KOPT-K1 (cell line): ENCODE data around the gene LYG1.
"Not testable (repeated sequence)": the region's sequence is repeated elsewhere in the genome, so short reads cannot be mapped to it uniquely, and the experiment has no call there.

Source experiments
- H3K27ac ChIP-seq: fragments of 200-600 bp; sonication (generic); 2 replicates; pipeline ENCODE4 v1.5.1; 2016; ENCODE audit warnings: antibody characterized with exemption, mild to moderate bottlenecking, low read depth, low read length; ENCODE audit not compliant: poor library complexity, severe bottlenecking
- H3K36me3 ChIP-seq: fragments of 200-600 bp; sonication (generic); 2 replicates; pipeline ENCODE4 v1.5.1; 2017; ENCODE audit warnings: antibody characterized with exemption, mild to moderate bottlenecking, low read length, moderate library complexity; ENCODE audit not compliant: insufficient read depth
- H3K9me3 ChIP-seq: fragments of 200-600 bp; sonication (generic); 2 replicates; pipeline ENCODE4 v1.5.1; 2017; ENCODE audit warnings: antibody characterized with exemption, low read length, mild to moderate bottlenecking; ENCODE audit not compliant: insufficient read depth, poor library complexity, severe bottlenecking

LYG1 gene

GRCh38 chr2:99301097-99301496 lies at the start of gene LYG1:
TSS of gene LYG1 (minus strand) at chr2:99301197. CDS start at chr2:99295670, 5,527 bp downstream.
- H3K9me3 ChIP-seq, H3K27ac ChIP-seq: not testable (repeated sequence)
- peaks cover 28% of the 10 kb centered on the region for H3K36me3 ChIP-seq

- no peaks in the 10 kb centered on the region for H3K36me3 ChIP-seq
- no peak overlapping the region for H3K27ac ChIP-seq
- no peaks in the 10 kb centered on the region for H3K9me3 ChIP-seq
Observed at GRCh38 chr2:99350194-99350593, 49.2 kb upstream of the LYG1 start.

GRCh38 chr2:99348173-99348572 lies 47.2 kb upstream of the LYG1 start:
- no peaks in the 10 kb centered on the region for H3K36me3 ChIP-seq
- no peaks in the 10 kb centered on the region for H3K9me3 ChIP-seq
- no peak overlapping the region for H3K27ac ChIP-seq

- H3K36me3 ChIP-seq, result no peaks in the 10 kb centered on the region
Observed at GRCh38 chr2:99346218-99346617, 45.2 kb upstream of the LYG1 start.

GRCh38 chr2:99345446-99345845 lies 44.4 kb upstream of the LYG1 start:
- not testable (repeated sequence) for H3K36me3 ChIP-seq, H3K9me3 ChIP-seq, H3K27ac ChIP-seq

More at GRCh38 chr2:99346218-99346617, 45.2 kb upstream of the LYG1 start:
- Histone ChIP-seq H3K27ac (no peak overlapping the region), H3K9me3 (no peaks in the 10 kb centered on the region)

GRCh38 chr2:99342536-99342935 lies 41.5 kb upstream of the LYG1 start:
- Histone ChIP-seq H3K27ac (no peak overlapping the region), H3K36me3 (no peaks in the 10 kb centered on the region), H3K9me3 (no peaks in the 10 kb centered on the region)

GRCh38 chr2:99340669-99341236 lies 39.8 kb upstream of the LYG1 start:
- no peak overlapping the region for H3K27ac ChIP-seq
- no peaks in the 10 kb centered on the region for H3K36me3 ChIP-seq
- H3K9me3 ChIP-seq, result no peaks in the 10 kb centered on the region

GRCh38 chr2:99338029-99338585 lies 37.1 kb upstream of the LYG1 start:
- Histone ChIP-seq H3K27ac (peak overlapping the region; percentile 85), H3K36me3 (peaks cover 2% of the 10 kb centered on the region), H3K9me3 (no peaks in the 10 kb centered on the region)

GRCh38 chr2:99337113-99338028 lies 36.4 kb upstream of the LYG1 start, which contains the start of gene EIF5B:
TSS of gene EIF5B (plus strand) at chr2:99337389. CDS start at chr2:99337555, 166 bp downstream.
- peak within 1 kb of the TSS; percentile 85 for H3K27ac ChIP-seq

GRCh38 chr2:99336804-99337112 lies 35.8 kb upstream of the LYG1 start:
- no peaks in the 10 kb centered on the region for H3K9me3 ChIP-seq
- H3K36me3 ChIP-seq, result peaks cover 16% of the 10 kb centered on the region
- H3K27ac ChIP-seq, result peak overlapping the region; percentile 85

More at GRCh38 chr2:99337113-99338028, 36.4 kb upstream of the LYG1 start, which contains the start of gene EIF5B:
- no peaks in the 10 kb centered on the region for H3K9me3 ChIP-seq
- peaks cover 9% of the 10 kb centered on the region for H3K36me3 ChIP-seq

- no peaks in the 10 kb centered on the region for H3K9me3 ChIP-seq
- H3K36me3 ChIP-seq, result peaks cover 22% of the 10 kb centered on the region
- peak within 1 kb of the TSS; percentile 85 for H3K27ac ChIP-seq
Observed at GRCh38 chr2:99335911-99336803, 35.2 kb upstream of the LYG1 start, which contains the start of gene TXNDC9. TSS of gene TXNDC9 (minus strand) at chr2:99336333. CDS start at chr2:99333210, 3,123 bp downstream.

GRCh38 chr2:99325384-99325783 lies 24.4 kb upstream of the LYG1 start:
- Histone ChIP-seq H3K9me3 (no peaks in the 10 kb centered on the region), H3K27ac (no peak overlapping the region), H3K36me3 (peaks cover 99% of the 10 kb centered on the region)

GRCh38 chr2:99317873-99318200 lies 16.8 kb upstream of the LYG1 start:
- peaks cover 60% of the 10 kb centered on the region for H3K36me3 ChIP-seq
- not testable (repeated sequence) for H3K9me3 ChIP-seq, H3K27ac ChIP-seq

- Histone ChIP-seq H3K36me3 (peaks cover 56% of the 10 kb centered on the region), H3K27ac (no peak overlapping the region), H3K9me3 (no peaks in the 10 kb centered on the region)
Observed at GRCh38 chr2:99317161-99317872, 16.3 kb upstream of the LYG1 start.
